Measurements from ENCODE around the gene NUP62CL.
A peak's percentile ranks its signal among the peaks of the same experiment; 100 is the strongest.
"Not testable (repeated sequence)": the region's sequence is repeated elsewhere in the genome, so short reads cannot be mapped to it uniquely, and the experiment has no call there.

NUP62CL gene

GRCh38 chrX:107207089-107207488, 856 bp upstream of the NUP62CL start:
- no peak for DNase-seq (ENCODE audit: low read depth)
- TF ChIP-seq CTCF (IDR thresholded peaks at IDR 0.05; ENCODE audit: control insufficient read depth, extremely low read depth, insufficient read depth) = no peak
- no peak overlapping the region for H3K4me3 ChIP-seq (ENCODE audit: low read depth, low read length)

- peak overlapping the region; percentile 76; the same call in 1 of the 2 replicates for H3K4me3 ChIP-seq (ENCODE audit: low read depth, low read length)
These were observed 448 bp upstream of the NUP62CL start for GRCh38 chrX:107206697-107207065.

GRCh38 chrX:107204068-107204605, 2.1 kb downstream of the NUP62CL start:
- no peak for DNase-seq (ENCODE audit: low read depth)
- no peak overlapping the region for H3K4me3 ChIP-seq (ENCODE audit: low read depth, low read length)
- TF ChIP-seq CTCF (IDR thresholded peaks at IDR 0.05; ENCODE audit: control insufficient read depth, extremely low read depth, insufficient read depth) = no peak

More at GRCh38 chrX:107206697-107207065, 448 bp upstream of the NUP62CL start:
- DNase-seq (ENCODE audit: low read depth) = no peak
- no peak for TF ChIP-seq CTCF (IDR thresholded peaks at IDR 0.05; ENCODE audit: control insufficient read depth, extremely low read depth, insufficient read depth)

- no peak overlapping the region for H3K4me3 ChIP-seq (ENCODE audit: low read depth, low read length)
- no peak for TF ChIP-seq CTCF (IDR thresholded peaks at IDR 0.05; ENCODE audit: control insufficient read depth, extremely low read depth, insufficient read depth)
- no peak for DNase-seq (ENCODE audit: low read depth)
These were observed 6.7 kb downstream of the NUP62CL start for GRCh38 chrX:107199491-107199890.

- H3K4me3 ChIP-seq (ENCODE audit: low read depth, low read length); DNase-seq (ENCODE audit: low read depth): not testable (repeated sequence)
These were observed 8.2 kb downstream of the NUP62CL start for GRCh38 chrX:107198074-107198473.

GRCh38 chrX:107197319-107197718, 8.9 kb downstream of the NUP62CL start:
- TF ChIP-seq CTCF (IDR thresholded peaks at IDR 0.05; ENCODE audit: control insufficient read depth, extremely low read depth, insufficient read depth) = no peak

GRCh38 chrX:107171369-107172102, 34.7 kb downstream of the NUP62CL start:
- no peak for DNase-seq (ENCODE audit: low read depth)
- no peak for TF ChIP-seq CTCF (IDR thresholded peaks at IDR 0.05; ENCODE audit: control insufficient read depth, extremely low read depth, insufficient read depth)
- no peak overlapping the region for H3K4me3 ChIP-seq (ENCODE audit: low read depth, low read length)

More at GRCh38 chrX:107197319-107197718, 8.9 kb downstream of the NUP62CL start:
- DNase-seq (ENCODE audit: low read depth) = no peak
- H3K4me3 ChIP-seq (ENCODE audit: low read depth, low read length) = no peak overlapping the region
